HL-60/S4 treated with phorbol 12-myristate 13-acetate at 8.2 ng/mL for 4 days and 3 days (cell line): ENCODE results near the gene USP10.
"Not testable (repeated sequence)": the region's sequence is repeated elsewhere in the genome, so short reads cannot be mapped to it uniquely, and the experiment has no call there.

ENCODE experiments used
- in situ Hi-C: fragments of 300-500 bp; cut with MboI; formaldehyde crosslinking; loops from 2 replicates; pipeline ENCODE4 v1.15.0; 2022; ENCODE audit warnings: low sequenced_read_pairs

The USP10 gene

GRCh38 chr16:84673203-84673535, 26.6 kb upstream of the USP10 start:
- in situ Hi-C loops, result no loop called here

GRCh38 chr16:84673561-84673960, 26.2 kb upstream of the USP10 start:
- in situ Hi-C loops, result no loop called here

GRCh38 chr16:84675423-84675822, 24.4 kb upstream of the USP10 start:
- in situ Hi-C loops, result no loop called here

GRCh38 chr16:84675884-84676283, 23.9 kb upstream of the USP10 start:
- in situ Hi-C loops, result no loop called here

GRCh38 chr16:84677017-84677803, 22.6 kb upstream of the USP10 start:
- in situ Hi-C loops, result no loop called here

GRCh38 chr16:84677849-84678248, 22.0 kb upstream of the USP10 start:
- in situ Hi-C loops, result no loop called here

- in situ Hi-C loops, result no loop called here
These were observed 21.3 kb upstream of the USP10 start for GRCh38 chr16:84678541-84678940.

- in situ Hi-C loops, result no loop called here
These were observed 19.5 kb upstream of the USP10 start for GRCh38 chr16:84680165-84680842.

- in situ Hi-C loops, result no loop called here
These were observed 18.8 kb upstream of the USP10 start for GRCh38 chr16:84680843-84681629.

GRCh38 chr16:84683691-84684591, 15.9 kb upstream of the USP10 start:
- in situ Hi-C loops, result no loop called here

GRCh38 chr16:84684592-84684965, 15.2 kb upstream of the USP10 start:
- in situ Hi-C loops, result no loop called here

- in situ Hi-C loops, result no loop called here
These were observed 14.6 kb upstream of the USP10 start for GRCh38 chr16:84685210-84685609.

GRCh38 chr16:84686707-84687298, 13.0 kb upstream of the USP10 start:
- in situ Hi-C loops, result no loop called here

GRCh38 chr16:84687715-84688114, 12.1 kb upstream of the USP10 start:
- in situ Hi-C loops, result no loop called here

- in situ Hi-C loops, result not testable (repeated sequence)
These were observed 11.6 kb upstream of the USP10 start for GRCh38 chr16:84688163-84688562.

GRCh38 chr16:84689111-84689510, 10.7 kb upstream of the USP10 start:
- in situ Hi-C loops, result no loop called here

- in situ Hi-C loops, result no loop called here
These were observed 9.5 kb upstream of the USP10 start for GRCh38 chr16:84690088-84690819.

- in situ Hi-C loops, result no loop called here
These were observed 7.2 kb upstream of the USP10 start for GRCh38 chr16:84692451-84693214.

GRCh38 chr16:84693869-84694268, 5.9 kb upstream of the USP10 start:
- in situ Hi-C loops, result not testable (repeated sequence)
